ENCODE data around the gene TRAT1. TPM values are rescaled to one million over a fixed set of nuclear protein-coding genes. Genes with fewer than 3 reads are reported as not detected.

Gene TRAT1
- total RNA-seq, 1 experiment from 2014 or later = not detected

GRCh38 chr3:108833611-108834010 lies 11.0 kb downstream of the TRAT1 start:
- Mint-ChIP-seq H3K9me3 (ENCODE audit: unreplicated experiment) (no peaks in the 10 kb centered on the region), H3K27me3 (ENCODE audit: insufficient read depth, unreplicated experiment) (peaks cover 7% of the 10 kb centered on the region), H3K4me1 (ENCODE audit: low read depth, unreplicated experiment) (no peaks in the 10 kb centered on the region), H3K4me3 (ENCODE audit: unreplicated experiment) (no peak overlapping the region), H3K27ac (ENCODE audit: unreplicated experiment) (no peak overlapping the region), H3K36me3 (ENCODE audit: insufficient read depth, unreplicated experiment) (no peaks in the 10 kb centered on the region)
- no peaks in the 10 kb centered on the region for H3K9me3 ChIP-seq
- ChIA-PET CTCF (no interaction called here), POLR2A (no interaction called here)
- no peaks in the 10 kb centered on the region for H3K27me3 ChIP-seq (replicated peaks; ENCODE audit: control insufficient read depth, insufficient read depth, low read length)
- TF ChIP-seq CTCF (IDR thresholded peaks at IDR 0.05; ENCODE audit: insufficient read depth in 1 of 2, low read depth in 1 of 2, low read length in 1 of 2, severe bottlenecking in 1 of 2, unreplicated experiment in 1 of 2) = no peak
- H3K36me3 ChIP-seq (ENCODE audit: control insufficient read depth, insufficient read depth, low read length) = no peaks in the 10 kb centered on the region
- BruUV-seq (replicated peaks) = no TSS peak
- H3K4me1 ChIP-seq = no peaks in the 10 kb centered on the region
- intact Hi-C loops (cut with micrococcal nuclease; ENCODE audit: unreplicated experiment) = no loop called here
- no peak overlapping the region for H3K4me3 ChIP-seq (ENCODE audit: low read depth, low read length)
- no peak for DNase-seq

GRCh38 chr3:108834551-108834950 lies 12.0 kb downstream of the TRAT1 start:
- ChIA-PET CTCF (no interaction called here), POLR2A (no interaction called here)
- H3K9me3 ChIP-seq = no peaks in the 10 kb centered on the region
- no peaks in the 10 kb centered on the region for H3K9me3 Mint-ChIP-seq (ENCODE audit: unreplicated experiment)
- H3K36me3 ChIP-seq (ENCODE audit: control insufficient read depth, insufficient read depth, low read length) = no peaks in the 10 kb centered on the region
- no peak for TF ChIP-seq CTCF (IDR thresholded peaks at IDR 0.05; ENCODE audit: insufficient read depth in 1 of 2, low read depth in 1 of 2, low read length in 1 of 2, severe bottlenecking in 1 of 2, unreplicated experiment in 1 of 2)
- H3K4me3 Mint-ChIP-seq (ENCODE audit: unreplicated experiment) = no peak overlapping the region
- intact Hi-C loops (cut with micrococcal nuclease; ENCODE audit: unreplicated experiment) = no loop called here
- no peaks in the 10 kb centered on the region for H3K27me3 ChIP-seq (replicated peaks; ENCODE audit: control insufficient read depth, insufficient read depth, low read length)
- no peaks in the 10 kb centered on the region for H3K4me1 Mint-ChIP-seq (ENCODE audit: low read depth, unreplicated experiment)
- peaks cover 7% of the 10 kb centered on the region for H3K27me3 Mint-ChIP-seq (ENCODE audit: insufficient read depth, unreplicated experiment)
- BruUV-seq (replicated peaks) = no TSS peak
- no peak for DNase-seq
- H3K36me3 Mint-ChIP-seq (ENCODE audit: insufficient read depth, unreplicated experiment) = no peaks in the 10 kb centered on the region
- H3K4me1 ChIP-seq = no peaks in the 10 kb centered on the region
- H3K27ac Mint-ChIP-seq (ENCODE audit: unreplicated experiment) = no peak overlapping the region
- H3K4me3 ChIP-seq (ENCODE audit: low read depth, low read length) = no peak overlapping the region

- Histone ChIP-seq H3K9me3 (no peaks in the 10 kb centered on the region), H3K4me1 (no peaks in the 10 kb centered on the region), H3K27me3 (replicated peaks; ENCODE audit: control insufficient read depth, insufficient read depth, low read length) (no peaks in the 10 kb centered on the region), H3K4me3 (ENCODE audit: low read depth, low read length) (no peak overlapping the region), H3K36me3 (ENCODE audit: control insufficient read depth, insufficient read depth, low read length) (no peaks in the 10 kb centered on the region)
- Mint-ChIP-seq H3K27me3 (ENCODE audit: insufficient read depth, unreplicated experiment) (peaks cover 7% of the 10 kb centered on the region), H3K4me3 (ENCODE audit: unreplicated experiment) (no peak overlapping the region), H3K9me3 (ENCODE audit: unreplicated experiment) (no peaks in the 10 kb centered on the region), H3K4me1 (ENCODE audit: low read depth, unreplicated experiment) (no peaks in the 10 kb centered on the region), H3K27ac (ENCODE audit: unreplicated experiment) (no peak overlapping the region), H3K36me3 (ENCODE audit: insufficient read depth, unreplicated experiment) (no peaks in the 10 kb centered on the region)
- no peak for DNase-seq
- POLR2A ChIA-PET = no interaction called here
- CTCF ChIA-PET = no interaction called here
- intact Hi-C loops (cut with micrococcal nuclease; ENCODE audit: unreplicated experiment) = no loop called here
- BruUV-seq (replicated peaks) = no TSS peak
- no peak for TF ChIP-seq CTCF (IDR thresholded peaks at IDR 0.05; ENCODE audit: insufficient read depth in 1 of 2, low read depth in 1 of 2, low read length in 1 of 2, severe bottlenecking in 1 of 2, unreplicated experiment in 1 of 2)
Measured at GRCh38 chr3:108835101-108835500, 12.5 kb downstream of the TRAT1 start.
